ENCODE data around the gene RASSF1. TPM values are rescaled to one million over a fixed set of nuclear protein-coding genes. Genes with fewer than 3 reads are reported as not detected.

Gene RASSF1
- total and polyA plus RNA-seq, 10 of the 15 experiments (the other 5 are each of a cell fraction or from before 2014, with no cell fraction given): 4.4 to 59.6 (median 37.2) TPM

GRCh38 chr3:50317300-50317699, 23.3 kb downstream of the RASSF1 start:
- Histone ChIP-seq H3K27ac (ENCODE audit: control insufficient read depth, insufficient read depth) (no peak overlapping the region), H3K36me3 (ENCODE audit: control insufficient read depth in 2 of 2, insufficient read depth in 2 of 2, low read length in 1 of 2) (peaks cover 0 to 2% of the 10 kb centered on the region in 2 experiments; a peak in 1 of 4 replicates), H3K4me2 (ENCODE audit: control insufficient read depth, insufficient read depth) (no peak overlapping the region), H3K4me1 (ENCODE audit: control insufficient read depth, insufficient read depth, low read length) (peaks cover 22% of the 10 kb centered on the region), H4K20me1 (ENCODE audit: control insufficient read depth, insufficient read depth) (no peaks in the 10 kb centered on the region), H3K9me3 (replicated peaks; ENCODE audit: control insufficient read depth, insufficient read depth, low read length) (no peaks in the 10 kb centered on the region), H3K4me3 (no peak overlapping the region), H3K79me2 (ENCODE audit: control insufficient read depth, insufficient read depth, low read length) (peaks cover 5% of the 10 kb centered on the region), H3K27me3 (replicated peaks in 1 of 2; ENCODE audit: control insufficient read depth in 2 of 2, insufficient read depth in 2 of 2, low read length in 1 of 2) (no peaks in the 10 kb centered on the region), H3K9ac (ENCODE audit: control insufficient read depth, insufficient read depth, low read length) (no peak overlapping the region), H2AFZ (ENCODE audit: control insufficient read depth, low read depth, low read length) (no peak overlapping the region)
- CTCF ChIA-PET: interaction anchor here (0.5 to 1.5 kb wide), 2 partner anchors 11 to 70 kb away, joined by 3 to 4 read pairs; partner anchors contain the start of gene TUSC2
- no TSS peak for BruUV-seq (replicated peaks)
- ATAC-seq: no peak
- RAD21 ChIA-PET (ENCODE audit: unreplicated experiment): interaction anchor here (0.9 kb wide), 1 partner anchor 18 kb away, joined by 3 read pairs; the partner anchor contains the start of genes HYAL3 and NAA80
- FAIRE-seq: no peak
- 58% methylated on average over 6 of the region's 6 CpGs for WGBS (ENCODE audit: insufficient coverage, insufficient replicate concordance, low lambda C conversion rate, missing lambda C conversion rate)
- SMC1A ChIA-PET (ENCODE audit: uncharacterized antibody, unreplicated experiment): interaction anchor here (0.7 to 1.3 kb wide), 3 partner anchors 18 to 44 kb away, joined by 3 to 4 read pairs (median 3); no protein-coding TSS in a partner anchor
- POLR2A ChIA-PET: interaction anchor here (0.6 to 1.6 kb wide), 3 partner anchors 18 to 322 kb away, joined by 3 to 7 read pairs (median 4); partner anchors contain the start of genes HYAL3 and NAA80
- no peak for DNase-seq (ENCODE audit: low read depth, low spot score)
- intact Hi-C loops (cut with micrococcal nuclease; ENCODE audit: unreplicated experiment) (no loop called here), in situ Hi-C loops (cut with MboI) (no loop called here)
- TF ChIP-seq CBFB (IDR thresholded peaks at IDR 0.05; ENCODE audit: low read depth) (no peak), TAF1 (IDR thresholded peaks at IDR 0.05; ENCODE audit: borderline replicate concordance, low read depth, low read length) (no peak), TCF3 (IDR thresholded peaks at IDR 0.05; ENCODE audit: borderline replicate concordance, insufficient read depth, low read depth, low read length) (no peak), EZH2 (IDR thresholded peaks at IDR 0.05; ENCODE audit: borderline replicate concordance, control insufficient read depth, low read depth, low read length) (no peak), TARDBP (IDR thresholded peaks at IDR 0.05; ENCODE audit: borderline replicate concordance) (no peak), RELB (IDR thresholded peaks at IDR 0.05; ENCODE audit: low read depth) (no peak), STAT3 (IDR thresholded peaks at IDR 0.05; ENCODE audit: low read depth, low read length) (no peak), JUND (IDR thresholded peaks at IDR 0.05; ENCODE audit: low read depth, low read length) (no peak), CBX5 (IDR thresholded peaks at IDR 0.05; ENCODE audit: low read depth) (no peak), ATF3 (IDR thresholded peaks at IDR 0.05; ENCODE audit: borderline replicate concordance, extremely low read depth, low read depth, low read length) (no peak), ZNF207 (IDR thresholded peaks at IDR 0.05; ENCODE audit: borderline replicate concordance) (no peak)

All from GM12878 (cell line).